HepG2 (cell line): ENCODE data around the gene AGBL1.

Source experiments
- HNRNPUL1 ChIP-seq: fragments of 200-400 bp; formaldehyde crosslinking; IDR thresholded peaks from 2 replicates; pipeline ENCODE4 v1.6.1; 2017; ENCODE audit warnings: low read depth, mild to moderate bottlenecking, low read length, moderate library complexity
- KLF11 ChIP-seq: IDR thresholded peaks from 2 replicates; pipeline ENCODE4 v1.6.1; 2016; ENCODE audit warnings: missing compliant biosample characterization
- ZBTB26 ChIP-seq: IDR thresholded peaks from 2 replicates; pipeline ENCODE4 v1.6.1; 2016; ENCODE audit warnings: missing compliant biosample characterization, missing genetic modification reagents, borderline replicate concordance

GRCh38 chr15:87021751-87022150 is 942.1 kb downstream of the AGBL1 start:
- TF ChIP-seq HNRNPUL1 (no peak), ZBTB26 (CRISPR knock-in tag) (no peak), KLF11 (CRISPR knock-in tag) (no peak)
